GM13977 (cell line): Measurements from ENCODE around the gene ITPR2.

Experiments
- DNase-seq: peaks from one replicate; pipeline ENCODE4 v3.0.0; 2012; ENCODE audit warnings: low spot score
- in situ Hi-C: fragments of 300-500 bp; cut with MboI; formaldehyde crosslinking; loops from one replicate; pipeline ENCODE4 v1.12.0; 2022; ENCODE audit warnings: low sequenced_read_pairs, low pct_unique_long_range_greater_than_20kb, mixed read lengths, inconsistent platforms; ENCODE audit not compliant: unreplicated experiment
- TF ChIP-seq, protein P1 (sequence below): IDR thresholded peaks from 2 replicates; pipeline ENCODE4 v1.5.1; 2012; ENCODE audit warnings: mild to moderate bottlenecking, control low read depth; ENCODE audit not compliant: insufficient read depth; ENCODE audit errors: extremely low read depth, missing control alignments

ITPR2 gene

DNA sequence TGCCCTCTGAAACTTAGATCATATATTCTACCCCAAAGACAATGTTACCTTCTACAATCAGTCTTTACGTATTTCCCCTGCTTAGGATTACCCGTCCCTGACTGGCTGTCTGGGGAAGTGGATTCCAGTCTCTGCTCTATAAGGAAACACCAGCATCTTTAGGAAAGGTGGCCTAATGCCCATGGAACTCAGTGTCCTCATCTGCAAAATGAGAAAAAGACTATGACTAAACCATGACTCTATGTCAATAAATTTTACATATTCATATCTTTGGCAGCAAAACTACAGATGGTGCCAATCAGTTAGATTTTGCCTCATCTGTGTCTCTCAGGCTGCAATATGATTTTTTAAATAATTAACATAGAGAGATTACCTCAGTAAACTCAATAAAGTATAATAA is 133.8 kb downstream of the ITPR2 start:
- TF ChIP-seq, protein P1, sequence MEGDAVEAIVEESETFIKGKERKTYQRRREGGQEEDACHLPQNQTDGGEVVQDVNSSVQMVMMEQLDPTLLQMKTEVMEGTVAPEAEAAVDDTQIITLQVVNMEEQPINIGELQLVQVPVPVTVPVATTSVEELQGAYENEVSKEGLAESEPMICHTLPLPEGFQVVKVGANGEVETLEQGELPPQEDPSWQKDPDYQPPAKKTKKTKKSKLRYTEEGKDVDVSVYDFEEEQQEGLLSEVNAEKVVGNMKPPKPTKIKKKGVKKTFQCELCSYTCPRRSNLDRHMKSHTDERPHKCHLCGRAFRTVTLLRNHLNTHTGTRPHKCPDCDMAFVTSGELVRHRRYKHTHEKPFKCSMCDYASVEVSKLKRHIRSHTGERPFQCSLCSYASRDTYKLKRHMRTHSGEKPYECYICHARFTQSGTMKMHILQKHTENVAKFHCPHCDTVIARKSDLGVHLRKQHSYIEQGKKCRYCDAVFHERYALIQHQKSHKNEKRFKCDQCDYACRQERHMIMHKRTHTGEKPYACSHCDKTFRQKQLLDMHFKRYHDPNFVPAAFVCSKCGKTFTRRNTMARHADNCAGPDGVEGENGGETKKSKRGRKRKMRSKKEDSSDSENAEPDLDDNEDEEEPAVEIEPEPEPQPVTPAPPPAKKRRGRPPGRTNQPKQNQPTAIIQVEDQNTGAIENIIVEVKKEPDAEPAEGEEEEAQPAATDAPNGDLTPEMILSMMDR: no peak
- no peak for DNase-seq
- in situ Hi-C loops: no loop called here

DNA sequence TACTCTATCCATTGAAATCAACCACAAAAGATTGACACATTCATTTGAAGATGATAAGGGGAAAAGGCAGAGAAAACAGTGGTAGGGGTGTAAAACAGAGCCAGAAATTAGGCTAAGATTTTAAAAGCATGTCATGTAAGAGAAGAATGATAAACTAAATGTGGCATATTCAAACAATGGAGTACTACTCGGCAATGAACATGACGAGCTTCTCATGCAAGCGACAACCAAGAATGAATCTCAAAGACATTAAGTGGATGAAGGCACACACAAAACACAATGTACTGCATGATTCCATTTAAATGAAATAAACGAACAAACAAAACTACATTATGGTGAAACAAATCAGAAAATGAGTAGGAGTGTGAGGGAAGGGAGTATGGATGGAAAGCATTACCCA is 134.8 kb downstream of the ITPR2 start:
- no peak for DNase-seq
- in situ Hi-C loops: no loop called here
- TF ChIP-seq, protein P1: no peak

GRCh38 chr12:26697217-26697616 is 135.8 kb downstream of the ITPR2 start:
- TF ChIP-seq, protein P1: no peak
- no peak for DNase-seq
- in situ Hi-C loops: no loop called here

DNA sequence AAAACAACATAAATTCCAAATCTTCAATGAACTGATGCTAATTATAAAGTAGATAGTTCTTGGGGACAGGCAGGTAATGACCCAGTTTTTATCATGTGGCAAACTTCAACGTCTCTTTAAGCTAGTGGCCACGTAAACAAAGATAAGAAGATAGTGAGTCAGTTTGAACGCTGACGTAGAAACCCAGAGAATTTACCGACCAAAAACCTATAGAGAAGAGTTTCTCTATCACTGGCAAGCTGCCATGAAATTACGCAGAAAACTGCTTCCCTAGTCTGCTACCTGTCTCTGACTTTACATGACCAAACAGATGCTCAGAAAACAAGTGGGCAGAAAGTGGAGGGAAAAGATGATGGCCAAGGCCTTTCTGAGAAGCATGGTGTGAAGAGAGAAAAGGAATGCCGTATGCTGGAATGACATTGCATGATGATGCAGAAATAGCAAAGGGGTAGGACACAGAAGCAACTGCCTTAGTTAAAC is 136.3 kb downstream of the ITPR2 start:
- in situ Hi-C loops: no loop called here
- DNase-seq: no peak

DNA sequence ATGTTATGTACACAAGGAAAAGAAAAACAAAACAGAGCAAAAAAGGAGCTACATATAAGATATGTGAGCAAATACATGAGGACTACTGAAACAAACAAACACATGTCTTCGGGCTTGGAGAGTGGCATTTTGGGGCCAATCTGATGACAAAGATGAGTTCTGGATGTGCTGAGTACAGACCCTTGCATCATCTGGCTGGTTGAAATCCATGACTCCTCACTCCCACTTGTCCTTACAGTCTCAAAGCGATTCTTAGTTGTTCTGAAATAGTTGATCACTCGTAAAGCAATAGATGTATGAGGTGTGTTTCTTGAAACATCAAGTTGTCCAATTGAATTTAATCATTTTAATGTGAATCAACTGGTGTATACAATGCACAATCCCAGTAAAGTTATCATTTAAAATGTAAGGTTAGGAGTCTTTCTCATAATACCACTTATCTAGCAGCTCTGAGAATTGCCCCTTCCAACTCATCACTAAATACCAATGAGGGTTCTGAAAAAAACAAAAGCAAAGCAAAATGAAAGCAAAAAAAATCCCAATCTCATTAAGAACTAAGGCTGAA is 136.9 kb downstream of the ITPR2 start:
- DNase-seq: no peak
- TF ChIP-seq, protein P1: no peak
- in situ Hi-C loops: no loop called here

More for the DNA sequence above, 136.3 kb downstream of the ITPR2 start:
- TF ChIP-seq, protein P1: no peak

DNA sequence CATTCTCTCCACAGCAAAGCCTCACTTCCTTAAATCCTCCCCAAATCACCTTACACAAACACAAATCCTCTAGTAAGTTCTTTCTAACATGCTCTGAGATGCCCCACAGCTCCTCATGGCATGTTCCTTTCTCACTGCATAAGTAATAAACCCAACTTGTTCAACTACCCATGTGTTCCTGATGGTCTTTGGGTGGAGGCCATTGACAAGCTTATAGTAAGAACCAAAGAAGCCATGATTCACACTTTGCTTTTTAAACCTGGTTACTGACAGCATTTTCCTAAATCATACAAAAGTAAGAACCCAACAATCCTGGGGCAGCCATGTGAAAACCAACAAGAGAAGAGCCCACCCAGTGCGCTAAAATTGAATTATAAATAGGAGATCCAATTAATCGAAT is 138.6 kb downstream of the ITPR2 start:
- in situ Hi-C loops: no loop called here
- no peak for DNase-seq
- TF ChIP-seq, protein P1: no peak
